Measurements from ENCODE around the gene MAD1L1. TPM values are rescaled to one million over a fixed set of nuclear protein-coding genes. Genes with fewer than 3 reads are reported as not detected.

MAD1L1 gene
- total RNA-seq, 1 donor from 2014 or later = 57.4 TPM

GRCh38 chr7:1897861-1898627 lies 334.7 kb downstream of the MAD1L1 start:
- no peak for DNase-seq (ENCODE audit: low read depth)
- Histone ChIP-seq H3K27me3 (ENCODE audit: control insufficient read depth, insufficient read depth, low read length) (no peaks in the 10 kb centered on the region), H3K36me3 (ENCODE audit: control insufficient read depth, insufficient read depth, low read length) (peaks cover 2% of the 10 kb centered on the region), H3K4me3 (ENCODE audit: low read depth, low read length) (no peak overlapping the region)
- no peak for TF ChIP-seq CTCF (IDR thresholded peaks at IDR 0.05; ENCODE audit: insufficient read depth, low read length, severe bottlenecking)
- no peak for FAIRE-seq

GRCh38 chr7:1897076-1897860 lies 335.5 kb downstream of the MAD1L1 start:
- no peaks in the 10 kb centered on the region for H3K27me3 ChIP-seq (ENCODE audit: control insufficient read depth, insufficient read depth, low read length)
- FAIRE-seq (no peak), DNase-seq (ENCODE audit: low read depth) (no peak)
- H3K36me3 ChIP-seq (ENCODE audit: control insufficient read depth, insufficient read depth, low read length) = peaks cover 2% of the 10 kb centered on the region
- TF ChIP-seq CTCF (IDR thresholded peaks at IDR 0.05; ENCODE audit: insufficient read depth, low read length, severe bottlenecking) = no peak
- no peak overlapping the region for H3K4me3 ChIP-seq (ENCODE audit: low read depth, low read length)

GRCh38 chr7:1895664-1896515 lies 336.9 kb downstream of the MAD1L1 start:
- DNase-seq (ENCODE audit: low read depth) = no peak
- no peak for TF ChIP-seq CTCF (IDR thresholded peaks at IDR 0.05; ENCODE audit: insufficient read depth, low read length, severe bottlenecking)
- FAIRE-seq = no peak
- no peak overlapping the region for H3K4me3 ChIP-seq (ENCODE audit: low read depth, low read length)
- H3K36me3 ChIP-seq (ENCODE audit: control insufficient read depth, insufficient read depth, low read length) = peaks cover 2% of the 10 kb centered on the region
- H3K27me3 ChIP-seq (ENCODE audit: control insufficient read depth, insufficient read depth, low read length) = no peaks in the 10 kb centered on the region

- Histone ChIP-seq H3K27me3 (ENCODE audit: control insufficient read depth, insufficient read depth, low read length) (no peaks in the 10 kb centered on the region), H3K36me3 (ENCODE audit: control insufficient read depth, insufficient read depth, low read length) (peaks cover 2% of the 10 kb centered on the region), H3K4me3 (ENCODE audit: low read depth, low read length) (no peak overlapping the region)
- DNase-seq (ENCODE audit: low read depth) = no peak
- FAIRE-seq = peak; percentile 32
- no peak for TF ChIP-seq CTCF (IDR thresholded peaks at IDR 0.05; ENCODE audit: insufficient read depth, low read length, severe bottlenecking)
Measured at GRCh38 chr7:1894906-1895663, 337.7 kb downstream of the MAD1L1 start.

- FAIRE-seq = no peak
- Histone ChIP-seq H3K4me3 (ENCODE audit: low read depth, low read length) (no peak overlapping the region), H3K27me3 (ENCODE audit: control insufficient read depth, insufficient read depth, low read length) (no peaks in the 10 kb centered on the region), H3K36me3 (ENCODE audit: control insufficient read depth, insufficient read depth, low read length) (peaks cover 2% of the 10 kb centered on the region)
- no peak for TF ChIP-seq CTCF (IDR thresholded peaks at IDR 0.05; ENCODE audit: insufficient read depth, low read length, severe bottlenecking)
- DNase-seq (ENCODE audit: low read depth) = no peak
Measured at GRCh38 chr7:1894313-1894900, 338.3 kb downstream of the MAD1L1 start.

Measured in bronchial epithelial cell (primary cell).